CD14-positive monocyte (primary cell): ENCODE results near the gene MACROD1. TPM values are rescaled to one million over a fixed set of nuclear protein-coding genes. Genes with fewer than 3 reads are reported as not detected.

Experiments used
- DNase-seq, 3 donors: peaks; one replicate each; pipeline ENCODE4 v3.0.0-alpha.2; 2011 to 2022
- H2AFZ ChIP-seq: 2 replicates; pipeline ENCODE4 v1.6.0; 2012; ENCODE audit warnings: mild to moderate bottlenecking, low read depth, low read length, inconsistent platforms; ENCODE audit not compliant: insufficient read depth, poor library complexity, severe bottlenecking
- H3K27ac ChIP-seq, 2 donors: 1 replicate in 1 of 2; 2 replicates in 1 of 2; pipeline ENCODE4 v1.5.1; 2012 to 2013; ENCODE audit warnings: low read length in 2 of 2, control low read depth in 1 of 2, inconsistent platforms in 1 of 2, low read depth in 1 of 2, mild to moderate bottlenecking in 1 of 2
- H3K27me3 ChIP-seq, 2 donors: one replicate each; pipeline versions ENCODE4 v1.6.0 to v1.6.1; 2011 to 2013; ENCODE audit warnings: low read length in 2 of 2; ENCODE audit not compliant: control insufficient read depth in 2 of 2, insufficient read depth in 2 of 2
- H3K36me3 ChIP-seq, 2 donors: replicated peaks in 1 of 2; 1 replicate in 1 of 2; 2 replicates in 1 of 2; pipeline versions ENCODE4 v1.5.1 to v1.6.1; 2012 to 2013; ENCODE audit warnings: low read length in 2 of 2, control low read depth in 1 of 2, inconsistent platforms in 1 of 2, mild to moderate bottlenecking in 1 of 2; ENCODE audit not compliant: insufficient read depth in 2 of 2, control insufficient read depth in 1 of 2
- H3K4me1 ChIP-seq, 2 donors: 1 replicate in 1 of 2; 2 replicates in 1 of 2; pipeline versions ENCODE4 v1.5.1 to v1.6.1; 2012 to 2013; ENCODE audit warnings: low read length in 2 of 2, control low read depth in 1 of 2, inconsistent platforms in 1 of 2, mild to moderate bottlenecking in 1 of 2, moderate library complexity in 1 of 2; ENCODE audit not compliant: insufficient read depth in 2 of 2, control insufficient read depth in 1 of 2
- H3K4me2 ChIP-seq: replicated peaks from 2 replicates; pipeline ENCODE3; 2012; ENCODE audit warnings: low read length, moderate library complexity, mild to moderate bottlenecking; ENCODE audit not compliant: poor library complexity, severe bottlenecking; ENCODE audit errors: extremely low read depth
- H3K4me3 ChIP-seq, 3 experiments: fragments of 200-600 bp in 1 of 3; sonication (generic) in 1 of 3; replicated peaks in 1 of 3; 1 replicate in 2 of 3; 2 replicates in 1 of 3; pipeline ENCODE4 v1.5.1; 2011 to 2013; ENCODE audit warnings: low read length in 3 of 3, mild to moderate bottlenecking in 3 of 3, control low read depth in 2 of 3, low read depth in 2 of 3, inconsistent platforms in 1 of 3, moderate library complexity in 1 of 3
- H3K79me2 ChIP-seq: 2 replicates; pipeline ENCODE4 v1.6.0; 2012; ENCODE audit warnings: mild to moderate bottlenecking, control low read depth, inconsistent platforms, low read length, moderate library complexity; ENCODE audit not compliant: insufficient read depth
- H3K9ac ChIP-seq: 2 replicates; pipeline ENCODE4 v1.6.0; 2017; ENCODE audit warnings: low read length, mild to moderate bottlenecking; ENCODE audit not compliant: insufficient read depth, poor library complexity, severe bottlenecking
- H3K9me3 ChIP-seq, 2 donors: replicated peaks in 1 of 2; 1 replicate in 1 of 2; 2 replicates in 1 of 2; pipeline versions ENCODE4 v1.5.1 to v1.6.1; 2012 to 2013; ENCODE audit warnings: low read length in 2 of 2, control low read depth in 1 of 2; ENCODE audit not compliant: control insufficient read depth in 1 of 2, insufficient read depth in 1 of 2
- H4K20me1 ChIP-seq: 2 replicates; pipeline ENCODE4 v1.6.0; 2012; ENCODE audit warnings: mild to moderate bottlenecking, low read length, control low read depth, moderate library complexity; ENCODE audit not compliant: insufficient read depth
- H3K27ac Mint-ChIP-seq, 7 donors: one replicate each; pipeline ENCODE4 v1.8.0; 2020; ENCODE audit warnings: mild to moderate bottlenecking in 7 of 7, mixed read lengths in 7 of 7, moderate library complexity in 6 of 7, inconsistent platforms in 2 of 7
- H3K27me3 Mint-ChIP-seq, 3 donors: one replicate each; pipeline ENCODE4 v1.8.0; 2021 to 2022; ENCODE audit warnings: low read depth in 3 of 3, mild to moderate bottlenecking in 3 of 3, mixed read lengths in 3 of 3, moderate library complexity in 3 of 3, inconsistent platforms in 1 of 3
- H3K36me3 Mint-ChIP-seq, 2 donors: one replicate each; pipeline ENCODE4 v1.8.0; 2020; ENCODE audit warnings: mixed read lengths in 2 of 2, inconsistent platforms in 1 of 2, mild to moderate bottlenecking in 1 of 2
- H3K4me1 Mint-ChIP-seq: one replicate; pipeline ENCODE4 v1.8.0; 2020; ENCODE audit warnings: mild to moderate bottlenecking, mixed read lengths
- H3K4me3 Mint-ChIP-seq, 2 donors: one replicate each; pipeline ENCODE4 v1.8.0; 2020; ENCODE audit warnings: mild to moderate bottlenecking in 2 of 2, mixed read lengths in 2 of 2, moderate library complexity in 1 of 2
- H3K9me3 Mint-ChIP-seq, 7 donors: one replicate each; pipeline ENCODE4 v1.8.0; 2020 to 2022; ENCODE audit warnings: mixed read lengths in 7 of 7, mild to moderate bottlenecking in 6 of 7, moderate library complexity in 6 of 7, inconsistent platforms in 2 of 7
- CTCF ChIP-seq: fragments of 200-600 bp; IDR thresholded peaks from one replicate; pipeline ENCODE4 v1.8.0; 2022; ENCODE audit warnings: antibody characterized with exemption, mild to moderate bottlenecking
- WGBS: methylation state at CpG from one replicate; pipeline ENCODE4 v1.1.5; 2013; ENCODE audit warnings: missing lambda C conversion rate; ENCODE audit not compliant: insufficient coverage; 5-methylcytosine and 5-hydroxymethylcytosine counted together
- intact Hi-C, 2 donors: fragments of 100-400 bp; cut with micrococcal nuclease; formaldehyde crosslinking; loops; one replicate each; pipeline versions ENCODE4 v1.15.0 to v1.15.1; 2023
- polyA plus RNA-seq, 3 donors: library from polyadenylated mRNA; depleted of rRNA in 1 of 3; unstranded in 2 of 3; stranded (reverse) in 1 of 3; fragments of 300-500 nt in 2 of 3; fragments of >200 nt in 1 of 3; fragmentation: Illumina TruSeq in 2 of 3; gene quantifications; 1 replicate in 2 of 3; 2 replicates in 1 of 3; pipeline ENCODE4 v1.2.3, GENCODE V29; 2012 to 2021

MACROD1 gene
- polyA plus RNA-seq, 3 donors, result 1.5 to 2.4 (median 2.2) TPM

DNA sequence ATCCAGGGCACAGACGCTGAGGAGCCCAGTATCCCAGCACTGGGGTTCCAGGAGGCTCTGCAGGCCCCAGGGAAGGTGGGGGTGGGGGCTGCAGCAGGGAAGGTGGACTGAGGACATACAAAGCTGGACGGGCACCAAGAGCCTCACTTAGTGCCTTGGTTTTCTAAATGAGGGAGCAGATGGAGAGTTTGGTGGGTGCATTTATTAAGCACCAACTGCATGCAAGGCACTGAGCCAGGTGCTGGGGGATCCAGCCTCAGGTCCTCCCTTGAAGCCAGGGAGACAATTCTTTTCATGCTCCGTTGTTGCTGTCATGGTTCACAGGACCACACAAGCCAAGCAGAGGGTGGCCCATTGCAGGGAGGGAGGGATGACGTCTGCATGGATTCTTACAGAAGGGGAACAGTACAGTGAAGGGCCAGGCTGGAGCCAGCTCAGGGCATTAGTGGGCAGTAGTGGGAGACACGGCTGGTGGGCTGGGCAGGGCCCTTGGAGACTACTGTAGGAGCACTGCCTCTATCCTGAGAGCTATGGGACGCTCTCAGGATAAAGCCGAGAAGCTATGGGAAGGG, 65.0 kb downstream of the MACROD1 start:
- H3K79me2 ChIP-seq, result no peaks in the 10 kb centered on the region
- no peak overlapping the region for H3K27ac ChIP-seq
- intact Hi-C loops, result no loop called here
- no peaks in the 10 kb centered on the region for H3K36me3 ChIP-seq
- H3K9ac ChIP-seq, result no peak overlapping the region
- H3K4me3 Mint-ChIP-seq, result peak overlapping the region in 1 of 2 donors; percentile 34
- no peak for TF ChIP-seq CTCF
- H3K4me1 Mint-ChIP-seq, result no peaks in the 10 kb centered on the region
- no peaks in the 10 kb centered on the region for H3K27me3 ChIP-seq
- H3K4me1 ChIP-seq, result no peaks in the 10 kb centered on the region
- peaks cover 0 to 5% (median 5%) of the 10 kb centered on the region in 3 donors for H3K27me3 Mint-ChIP-seq
- no peak overlapping the region for H3K4me3 ChIP-seq
- no peak overlapping the region for H3K27ac Mint-ChIP-seq
- peaks cover 0 to 6% (median 0%) of the 10 kb centered on the region in 7 donors for H3K9me3 Mint-ChIP-seq
- 98% methylated on average over 6 of the region's 7 CpGs for WGBS
- H3K4me2 ChIP-seq, result no peak overlapping the region
- no peak overlapping the region for H2AFZ ChIP-seq
- no peaks in the 10 kb centered on the region for H4K20me1 ChIP-seq
- no peaks in the 10 kb centered on the region for H3K9me3 ChIP-seq
- no peak for DNase-seq
- H3K36me3 Mint-ChIP-seq, result no peaks in the 10 kb centered on the region

DNA sequence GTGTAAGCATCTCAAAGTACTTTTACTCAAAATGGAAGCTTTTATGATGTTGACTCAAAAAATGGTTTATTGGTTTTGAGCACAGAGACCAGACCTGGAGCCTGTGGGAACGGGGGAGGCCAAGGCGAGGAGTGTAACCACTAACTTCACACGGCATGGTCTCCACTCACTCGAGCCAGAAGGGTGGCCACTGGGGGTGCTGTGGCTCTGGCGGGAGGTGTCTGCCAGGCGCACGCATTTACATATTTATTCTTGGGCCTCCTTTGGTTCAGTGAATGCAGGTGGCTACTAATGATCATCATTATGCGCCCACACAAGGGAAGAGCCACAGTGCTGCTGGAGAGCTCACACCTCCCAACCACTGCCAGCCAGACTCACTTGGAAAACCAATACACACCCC, 65.6 kb downstream of the MACROD1 start:
- peaks cover 3 to 5% (median 5%) of the 10 kb centered on the region in 3 donors for H3K27me3 Mint-ChIP-seq
- no peak for DNase-seq
- Histone ChIP-seq H3K9ac (no peak overlapping the region), H3K4me1 (peaks cover 2% of the 10 kb centered on the region in 2 donors), H3K4me3 (no peak overlapping the region), H3K79me2 (no peaks in the 10 kb centered on the region), H3K36me3 (no peaks in the 10 kb centered on the region), H3K27me3 (no peaks in the 10 kb centered on the region), H4K20me1 (no peaks in the 10 kb centered on the region), H3K4me2 (no peak overlapping the region), H3K9me3 (no peaks in the 10 kb centered on the region), H3K27ac (no peak overlapping the region), H2AFZ (no peak overlapping the region)
- WGBS, result 90% methylated on average over 5 of the region's 8 CpGs
- no peak overlapping the region for H3K27ac Mint-ChIP-seq
- H3K9me3 Mint-ChIP-seq, result peaks cover 0 to 6% (median 0%) of the 10 kb centered on the region in 7 donors
- H3K4me3 Mint-ChIP-seq, result no peak overlapping the region
- peaks cover 2% of the 10 kb centered on the region for H3K4me1 Mint-ChIP-seq
- H3K36me3 Mint-ChIP-seq, result no peaks in the 10 kb centered on the region
- intact Hi-C loops, result no loop called here
- TF ChIP-seq CTCF, result no peak
